M059J (cell line): ENCODE measurements around the gene DEUP1. TPM values are rescaled to one million over a fixed set of nuclear protein-coding genes. Genes with fewer than 3 reads are reported as not detected.
"Not testable (repeated sequence)": the region's sequence is repeated elsewhere in the genome, so short reads cannot be mapped to it uniquely, and the experiment has no call there.

Source experiments
- DNase-seq: peaks from one replicate; pipeline ENCODE4 v3.0.0-alpha.2; 2012; ENCODE audit warnings: low read depth
- total RNA-seq: library from RNA; depleted of rRNA; stranded (reverse); fragments of >200 nt; shearing (Covaris generic); gene quantifications from 2 replicates; pipeline ENCODE4 v1.2.3, GENCODE V29; 2014; rRNA removed

The DEUP1 gene, protein sequence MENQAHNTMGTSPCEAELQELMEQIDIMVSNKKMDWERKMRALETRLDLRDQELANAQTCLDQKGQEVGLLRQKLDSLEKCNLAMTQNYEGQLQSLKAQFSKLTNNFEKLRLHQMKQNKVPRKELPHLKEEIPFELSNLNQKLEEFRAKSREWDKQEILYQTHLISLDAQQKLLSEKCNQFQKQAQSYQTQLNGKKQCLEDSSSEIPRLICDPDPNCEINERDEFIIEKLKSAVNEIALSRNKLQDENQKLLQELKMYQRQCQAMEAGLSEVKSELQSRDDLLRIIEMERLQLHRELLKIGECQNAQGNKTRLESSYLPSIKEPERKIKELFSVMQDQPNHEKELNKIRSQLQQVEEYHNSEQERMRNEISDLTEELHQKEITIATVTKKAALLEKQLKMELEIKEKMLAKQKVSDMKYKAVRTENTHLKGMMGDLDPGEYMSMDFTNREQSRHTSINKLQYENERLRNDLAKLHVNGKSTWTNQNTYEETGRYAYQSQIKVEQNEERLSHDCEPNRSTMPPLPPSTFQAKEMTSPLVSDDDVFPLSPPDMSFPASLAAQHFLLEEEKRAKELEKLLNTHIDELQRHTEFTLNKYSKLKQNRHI
- total RNA-seq, result not detected in 2 replicates

GRCh38 chr11:93330446-93330984 is at the start of gene DEUP1:
Gene DEUP1, plus strand, starts transcription at chr11:93330742. Its CDS starts 1,518 bp downstream, at chr11:93332260.
- DNase-seq, result no peak

GRCh38 chr11:93285430-93285829 is 45.1 kb upstream of the DEUP1 start:
- no peak for DNase-seq

DNA sequence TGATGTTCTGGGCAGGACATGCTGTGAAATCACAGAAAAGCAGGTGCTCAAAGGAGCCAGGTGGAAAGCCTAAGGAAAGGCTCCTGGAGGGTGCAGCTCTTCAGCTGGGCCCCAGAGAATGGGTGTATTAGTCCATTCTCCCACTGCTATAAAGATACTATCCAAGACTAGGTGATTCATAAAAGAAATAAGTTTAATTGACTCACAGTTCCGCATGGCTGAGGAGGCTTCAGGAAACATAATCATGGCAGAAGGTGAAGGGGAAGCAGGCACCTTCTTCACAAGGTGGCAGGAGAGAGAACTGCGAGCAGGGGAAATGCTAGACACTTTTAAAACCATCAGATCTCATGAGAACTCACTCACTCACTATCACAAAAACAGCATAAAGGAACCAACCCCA is 43.1 kb upstream of the DEUP1 start:
- no peak for DNase-seq

GRCh38 chr11:93288079-93288478 is 42.5 kb upstream of the DEUP1 start:
- no peak for DNase-seq

DNA sequence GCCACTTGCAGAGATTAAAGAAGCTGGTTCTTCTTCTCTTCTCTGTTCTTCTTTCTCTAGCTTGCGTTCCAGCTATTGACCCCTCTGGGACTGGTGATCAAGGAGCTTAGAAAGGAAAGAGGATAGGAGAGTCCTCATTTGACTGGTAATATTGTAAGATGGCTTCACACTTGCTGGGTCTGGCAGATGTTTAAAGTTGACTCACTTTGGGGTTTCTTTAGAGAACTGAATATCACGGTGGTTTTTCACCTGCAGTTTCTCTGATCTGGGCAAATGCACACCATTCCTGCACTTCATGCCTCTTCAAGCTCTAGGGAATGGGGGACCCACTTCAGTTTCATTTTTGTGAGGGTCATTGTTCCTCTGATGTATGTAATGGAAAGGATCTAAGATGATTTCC is 41.8 kb upstream of the DEUP1 start:
- no peak for DNase-seq

- no peak for DNase-seq
Measured at GRCh38 chr11:93289782-93290463, 40.6 kb upstream of the DEUP1 start.

DNA sequence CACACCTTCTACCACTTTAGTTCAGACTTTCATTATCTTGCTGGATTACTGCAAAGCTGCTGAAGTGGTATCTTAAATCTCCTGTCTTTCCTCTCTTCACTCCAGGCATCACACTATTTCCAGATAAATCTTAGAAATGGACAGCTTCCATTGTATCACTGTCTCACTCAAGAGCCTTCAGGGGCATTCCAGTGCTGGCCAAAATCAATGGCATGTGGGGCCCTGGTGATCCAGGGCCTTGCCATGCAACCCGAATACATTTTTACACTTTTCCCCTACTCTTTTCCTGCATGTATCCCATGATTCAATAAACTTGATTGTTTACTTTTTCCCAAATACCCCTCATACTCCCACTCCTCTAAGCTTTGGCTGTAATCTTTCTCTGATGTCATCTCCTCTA is 39.4 kb upstream of the DEUP1 start:
- no peak for DNase-seq

GRCh38 chr11:93291898-93292297 is 38.6 kb upstream of the DEUP1 start:
- DNase-seq, result no peak

- DNase-seq, result no peak
Measured at GRCh38 chr11:93295921-93296575, 34.5 kb upstream of the DEUP1 start.

GRCh38 chr11:93303689-93304088 is 26.9 kb upstream of the DEUP1 start:
- no peak for DNase-seq

DNA sequence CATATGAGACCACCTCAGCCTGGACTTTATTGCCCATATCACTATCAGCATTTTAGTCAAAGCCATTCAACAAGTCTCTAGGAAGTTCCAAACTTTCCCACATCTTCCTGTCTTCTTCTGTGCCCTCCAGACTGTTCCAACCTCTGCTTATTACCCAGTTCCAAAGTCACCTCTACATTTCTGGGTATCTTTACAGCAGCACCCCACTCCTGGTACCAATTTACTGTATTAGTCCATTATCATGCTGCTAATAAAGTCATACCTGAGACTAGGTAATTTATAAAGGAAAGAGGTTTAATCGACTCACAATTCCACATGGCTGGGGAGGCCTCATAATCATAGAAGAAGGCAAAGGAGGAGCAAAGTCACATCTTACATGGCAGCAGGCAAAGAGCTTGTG is 16.1 kb upstream of the DEUP1 start:
- DNase-seq, result not testable (repeated sequence)

DNA sequence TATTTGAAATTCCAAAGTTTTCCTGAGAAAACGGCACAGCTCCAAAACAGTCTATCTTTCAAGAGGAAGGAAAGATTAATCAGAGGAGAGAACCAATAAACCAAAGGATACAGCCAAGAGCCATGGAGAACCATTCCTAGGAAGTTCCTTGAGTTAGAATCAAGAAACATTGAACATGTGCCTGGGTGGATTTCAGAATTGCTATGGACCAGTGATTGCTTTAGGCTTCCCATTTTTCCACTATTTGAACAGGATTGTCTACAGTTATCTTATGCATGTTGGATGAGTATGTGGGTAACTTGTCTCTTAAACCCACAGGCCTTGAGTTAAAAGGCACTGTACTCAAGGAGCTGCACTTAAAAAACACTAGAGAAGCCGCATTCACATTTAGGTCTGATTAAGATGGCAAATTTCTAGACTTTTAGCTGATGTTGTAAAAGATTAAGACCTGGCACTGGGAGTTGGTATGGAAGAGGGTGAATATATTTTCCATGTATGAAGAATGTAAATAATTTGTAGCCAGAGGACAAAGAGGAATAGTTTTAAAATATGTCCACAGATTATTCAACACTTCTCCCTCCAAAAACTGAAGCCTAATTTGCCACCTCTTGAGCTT is 11.2 kb upstream of the DEUP1 start:
- DNase-seq, result no peak

DNA sequence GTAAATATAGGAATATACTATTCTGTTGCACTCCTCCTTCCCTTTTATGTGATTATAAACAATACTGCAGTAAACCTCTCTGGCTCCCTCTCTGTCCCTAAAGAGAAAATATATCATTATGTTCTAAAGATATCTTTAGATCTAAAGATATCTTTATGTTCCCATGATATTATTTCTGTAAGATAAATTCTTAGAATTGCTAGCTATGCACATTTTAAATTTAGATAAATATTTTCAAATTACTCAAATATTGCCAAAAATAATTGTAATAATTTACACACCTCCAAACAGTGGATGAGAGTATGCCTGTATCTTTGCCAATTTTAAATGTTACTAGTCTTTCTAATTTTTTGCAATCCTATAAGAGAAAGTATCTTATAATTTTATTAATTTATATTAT is 10.3 kb upstream of the DEUP1 start:
- no peak for DNase-seq

DNA sequence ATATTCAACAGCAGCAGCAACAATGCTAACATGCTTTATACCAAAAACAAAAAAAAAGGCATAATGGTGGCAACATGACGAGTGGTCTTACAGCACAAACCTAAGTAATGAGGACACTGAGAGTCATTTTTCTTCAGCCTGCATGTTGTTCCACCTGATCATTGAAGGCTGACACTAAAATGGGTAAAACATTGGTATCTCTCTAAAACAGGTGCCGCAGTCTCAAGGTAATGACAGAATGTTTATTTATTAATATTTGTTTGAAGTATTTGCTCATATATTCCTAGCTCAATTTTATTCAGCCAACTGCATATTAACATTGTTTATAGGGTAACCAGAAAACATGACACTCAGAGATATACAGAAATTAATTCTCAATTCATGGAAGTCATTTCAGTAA is 8.3 kb upstream of the DEUP1 start:
- DNase-seq, result no peak

GRCh38 chr11:93323747-93324146 is 6.8 kb upstream of the DEUP1 start:
- no peak for DNase-seq

DNA sequence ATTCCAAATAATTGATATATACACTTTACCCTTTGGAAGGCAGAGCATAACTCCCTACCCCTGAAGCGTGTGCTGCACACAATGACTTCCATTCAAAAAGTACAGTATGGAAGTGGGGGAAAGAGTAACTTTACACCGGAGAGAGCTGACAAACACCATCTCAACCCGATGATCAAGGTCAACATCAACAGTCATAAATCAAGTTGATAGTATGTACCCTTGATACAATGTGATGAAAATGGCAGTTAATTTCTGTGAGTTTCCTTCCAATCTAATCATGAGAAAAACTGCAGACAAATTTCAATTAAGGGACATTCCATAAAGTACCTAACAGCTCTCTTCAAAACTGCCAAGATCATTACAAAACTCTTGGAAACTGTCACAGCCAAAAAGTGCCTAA is 6.0 kb upstream of the DEUP1 start:
- no peak for DNase-seq

GRCh38 chr11:93326681-93327080 is 3.9 kb upstream of the DEUP1 start:
- no peak for DNase-seq

DNA sequence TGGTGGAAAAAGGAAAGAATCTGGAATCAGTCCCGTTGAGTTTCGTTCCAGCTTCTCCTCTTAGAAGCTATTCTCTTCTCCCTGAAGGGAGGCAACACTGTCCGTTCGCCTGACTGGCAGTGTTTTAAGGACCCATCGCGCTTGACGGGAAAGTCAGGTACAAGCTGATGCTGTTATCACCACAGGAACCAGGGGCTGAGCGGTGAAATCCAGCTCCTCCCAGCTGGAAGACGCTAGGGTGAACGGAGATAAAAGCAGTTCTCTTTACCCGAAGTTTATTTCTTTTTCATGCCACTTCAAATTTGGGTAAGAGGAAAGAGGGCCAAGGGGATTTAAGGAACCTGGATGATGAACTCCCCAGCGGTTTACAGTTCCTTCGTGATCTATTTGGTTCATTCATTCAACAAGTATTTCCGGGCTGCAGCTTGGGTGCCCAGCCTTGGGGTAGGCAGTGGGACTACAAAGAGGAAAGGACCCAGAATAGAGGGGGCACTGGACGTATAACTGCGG is 551 bp upstream of the DEUP1 start:
- no peak for DNase-seq

GRCh38 chr11:93340223-93340622 is 9.7 kb downstream of the DEUP1 start:
- DNase-seq, result no peak

- DNase-seq, result no peak
Measured at GRCh38 chr11:93344855-93345333, 14.4 kb downstream of the DEUP1 start.

DNA sequence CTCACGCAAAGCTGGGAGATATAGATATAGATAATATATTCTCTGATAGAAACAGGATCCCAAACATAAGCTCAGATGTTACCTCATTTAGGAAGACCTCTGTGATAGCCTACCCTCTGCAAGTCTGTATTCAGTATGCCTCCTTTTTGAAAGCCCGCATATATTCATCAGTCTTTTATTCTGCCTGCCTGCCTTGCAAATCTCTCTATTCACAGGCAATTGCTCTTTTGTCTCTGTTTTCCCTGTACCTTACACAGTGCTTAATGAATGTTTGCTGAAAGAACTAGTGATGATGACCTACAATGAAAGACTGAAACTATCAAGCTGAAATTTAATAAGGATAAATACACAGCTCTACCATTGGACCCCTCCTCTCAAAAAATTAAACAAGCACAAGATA is 18.4 kb downstream of the DEUP1 start:
- DNase-seq, result no peak
